SW480 (cell line): Measurements from ENCODE around the gene NXT1.
"Not testable (repeated sequence)": the region's sequence is repeated elsewhere in the genome, so short reads cannot be mapped to it uniquely, and the experiment has no call there.

ENCODE experiments used
- DNase-seq: peaks from one replicate; pipeline ENCODE4 v3.0.0-alpha.2; 2016; ENCODE audit warnings: low spot score

Gene NXT1

GRCh38 chr20:23331450-23332350 is 18.9 kb upstream of the NXT1 start:
- DNase-seq, result no peak

- DNase-seq, result no peak
These were observed 18.1 kb upstream of the NXT1 start for GRCh38 chr20:23332467-23332866.

DNA sequence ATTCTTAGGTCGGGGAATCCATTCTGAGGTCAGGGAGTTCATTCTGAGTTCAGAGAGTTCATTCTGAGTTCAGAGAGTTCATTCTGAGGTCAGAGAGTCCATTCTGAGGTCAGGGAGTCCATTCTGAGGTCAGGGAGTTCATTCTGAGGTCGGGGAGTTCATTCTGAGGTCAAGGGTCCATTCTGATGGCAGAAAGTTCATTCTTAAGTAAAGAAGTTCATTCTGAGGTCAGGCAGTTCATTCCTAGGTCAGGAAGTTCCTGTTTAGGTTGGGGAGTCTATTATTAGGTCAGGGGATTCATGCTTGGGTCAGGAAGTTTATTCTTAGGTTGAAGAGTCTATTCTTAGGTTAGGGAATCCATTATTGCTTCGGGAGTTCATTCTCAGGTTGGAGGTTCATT is 16.5 kb upstream of the NXT1 start:
- DNase-seq, result no peak

- no peak for DNase-seq
These were observed 15.1 kb upstream of the NXT1 start for GRCh38 chr20:23335521-23335920.

GRCh38 chr20:23336476-23336875 is 14.1 kb upstream of the NXT1 start:
- DNase-seq, result no peak

- DNase-seq, result no peak
These were observed 13.3 kb upstream of the NXT1 start for GRCh38 chr20:23337312-23337711.

GRCh38 chr20:23339986-23340385 is 10.6 kb upstream of the NXT1 start:
- DNase-seq, result no peak

GRCh38 chr20:23340524-23340923 is 10.1 kb upstream of the NXT1 start:
- DNase-seq, result peak; percentile 87

- no peak for DNase-seq
These were observed 9.5 kb upstream of the NXT1 start for GRCh38 chr20:23341073-23341472.

DNA sequence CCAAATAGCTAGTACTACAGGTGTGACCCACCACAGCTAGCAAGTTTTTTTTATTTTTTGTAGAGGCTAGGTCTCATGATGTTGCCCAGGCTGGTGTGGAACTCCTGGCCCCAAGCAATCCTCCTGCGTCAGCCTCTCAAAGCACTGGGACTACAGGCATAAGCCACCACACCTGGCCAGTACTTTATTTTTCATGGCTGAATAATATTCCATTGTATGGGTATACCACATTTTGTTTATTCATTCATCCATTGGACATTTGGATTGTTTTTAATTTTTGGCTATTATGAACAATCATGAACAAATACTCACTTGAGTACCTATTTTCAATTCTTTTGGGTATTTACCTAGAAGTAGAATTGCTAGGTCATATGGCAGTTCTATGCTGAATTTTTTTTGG is 7.0 kb upstream of the NXT1 start:
- no peak for DNase-seq

- no peak for DNase-seq
These were observed 6.3 kb upstream of the NXT1 start for GRCh38 chr20:23344336-23344735.

- DNase-seq, result no peak
These were observed 4.6 kb upstream of the NXT1 start for GRCh38 chr20:23346002-23346401.

GRCh38 chr20:23347791-23348190 is 2.8 kb upstream of the NXT1 start:
- DNase-seq, result no peak

DNA sequence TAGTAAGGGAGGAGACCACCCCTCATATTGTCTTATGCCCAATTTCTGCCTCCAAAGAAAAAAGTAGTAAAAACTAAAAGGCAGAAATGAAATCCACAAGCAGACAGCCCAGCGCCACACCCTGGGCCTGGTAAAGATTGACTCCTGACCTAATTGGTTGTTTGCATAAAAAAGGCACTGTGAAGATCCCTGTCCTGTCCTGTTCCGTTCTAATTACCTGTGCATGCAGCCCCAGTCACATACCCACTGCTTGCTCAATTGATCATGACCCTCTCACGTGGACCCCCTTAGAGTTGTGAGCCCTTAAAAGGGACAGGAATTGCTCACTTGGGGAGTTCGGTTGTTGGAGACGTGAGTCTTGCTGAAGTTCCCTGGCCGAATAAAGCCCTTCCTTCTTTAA is 2.1 kb upstream of the NXT1 start:
- DNase-seq, result not testable (repeated sequence)

DNA sequence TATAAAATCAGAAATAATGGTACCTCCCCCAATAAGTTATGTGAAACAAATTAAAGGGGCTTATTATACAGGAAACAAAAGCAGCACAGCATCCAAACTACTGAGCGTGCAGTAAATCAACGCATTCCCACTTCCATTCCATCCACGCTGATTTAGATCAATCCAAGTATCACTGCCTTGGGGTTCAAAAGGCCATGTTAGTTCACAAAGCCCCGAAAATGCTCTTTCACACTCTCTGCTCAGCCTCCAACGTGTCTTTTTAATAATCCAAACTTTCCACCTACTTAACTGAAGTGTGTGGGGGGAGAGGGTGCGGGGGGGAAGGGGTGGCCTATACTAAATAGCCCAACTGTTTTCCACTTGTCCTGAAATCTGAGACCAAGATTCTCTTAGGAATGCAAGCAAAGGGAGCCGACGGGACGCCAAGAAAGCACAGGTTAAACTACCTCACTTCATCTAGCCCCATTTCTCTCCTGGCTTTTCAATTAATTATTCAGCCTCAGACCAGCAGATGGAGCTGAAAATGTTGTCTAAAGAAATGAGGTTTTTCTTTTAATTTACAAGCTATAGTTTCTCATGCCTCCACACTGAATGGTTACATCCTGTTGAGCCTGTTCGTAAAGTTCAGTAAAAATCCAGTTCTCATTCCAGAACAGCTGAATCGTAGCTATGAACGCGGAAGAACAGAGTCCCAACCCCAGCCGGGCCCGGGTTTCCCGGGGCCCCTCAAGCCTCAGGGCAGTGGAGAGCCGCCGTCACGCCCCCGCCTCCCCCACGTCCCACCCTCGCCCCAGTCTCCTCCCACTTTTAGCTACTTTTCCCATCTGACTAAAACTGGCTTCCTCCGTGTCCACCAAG is 1.0 kb upstream of the NXT1 start:
- DNase-seq, result no peak

- DNase-seq, result peak; percentile 74
These were observed 580 bp downstream of the NXT1 start for GRCh38 chr20:23350904-23351838.

DNA sequence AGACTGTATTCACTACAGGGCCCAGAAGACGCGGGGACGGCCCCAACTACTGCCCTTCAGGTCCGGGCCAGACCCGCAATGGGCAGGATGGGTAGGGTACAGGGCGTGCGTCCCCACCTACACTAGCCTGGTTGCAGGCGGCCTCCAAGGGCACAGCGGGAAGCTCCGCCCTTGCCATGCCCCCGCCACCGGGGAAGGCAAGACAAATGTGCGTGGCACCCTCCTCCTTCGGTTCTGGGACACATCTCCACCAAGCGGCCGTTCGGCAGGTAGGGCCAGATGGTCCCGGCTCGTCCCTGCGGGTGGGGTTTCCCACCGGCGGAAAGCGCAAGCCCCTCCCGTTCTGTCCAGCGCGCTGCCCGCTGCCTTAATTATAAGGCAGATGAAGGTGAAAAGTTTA is 5.6 kb downstream of the NXT1 start:
- no peak for DNase-seq

GRCh38 chr20:23357767-23358562 is 7.4 kb downstream of the NXT1 start:
- peak; percentile 99 for DNase-seq

DNA sequence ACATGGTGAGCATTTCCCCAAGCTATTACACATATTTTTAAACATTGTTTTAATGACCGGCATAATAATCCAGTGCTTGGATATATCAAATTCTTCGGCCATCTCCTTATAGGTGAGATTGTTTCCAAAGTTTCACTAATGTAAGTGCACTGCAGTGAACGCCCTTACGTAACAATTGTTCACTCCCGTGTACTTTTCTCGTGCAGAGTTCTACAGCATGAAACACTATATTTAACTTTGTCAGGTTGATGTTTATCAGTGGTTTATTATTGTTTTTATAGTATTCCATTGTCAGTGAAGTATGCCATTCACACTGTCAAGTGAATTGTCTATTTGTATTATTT is 7.9 kb downstream of the NXT1 start:
- peak; percentile 27 for DNase-seq

GRCh38 chr20:23358923-23359593 is 8.5 kb downstream of the NXT1 start:
- peak; percentile 59 for DNase-seq

- DNase-seq, result no peak
These were observed 9.9 kb downstream of the NXT1 start for GRCh38 chr20:23360531-23360930.
